Stimulated activated CD4-positive, alpha-beta T cell treated with anti-CD3 and anti-CD28 coated beads, TNF-alpha, amount 100 ng/mL, for 24 hours (primary cell): ENCODE data around the gene DPM3.
A peak's percentile ranks its signal among the peaks of the same experiment; 100 is the strongest.

Experiments used
- DNase-seq, 3 experiments: peaks; one replicate each; pipeline ENCODE4 v3.0.0-alpha.2; 2020; ENCODE audit warnings: low read depth in 3 of 3

DPM3 gene

GRCh38 chr1:155094622-155094948, 45.7 kb downstream of the DPM3 start:
- DNase-seq = no peak

- DNase-seq = no peak
Observed at GRCh38 chr1:155093911-155094621, 46.3 kb downstream of the DPM3 start.

- no peak for DNase-seq
Observed at GRCh38 chr1:155092641-155093040, 47.7 kb downstream of the DPM3 start.

GRCh38 chr1:155092131-155092530, 48.2 kb downstream of the DPM3 start:
- DNase-seq = no peak

GRCh38 chr1:155091071-155092051, 49.0 kb downstream of the DPM3 start:
- peak; percentile 68 to 80 (median 72) for DNase-seq
